GM12892 (cell line): ENCODE results near the gene ANAPC2.

Experiments used
- POLR2A ChIP-seq: IDR thresholded peaks from 2 replicates; pipeline ENCODE4 v1.6.1; 2011; ENCODE audit warnings: low read depth, low read length, control low read depth
- POLR2AphosphoS5 ChIP-seq: IDR thresholded peaks from 2 replicates; pipeline ENCODE4 v1.6.1; 2011; ENCODE audit warnings: low read depth, low read length, control low read depth
- TAF1 ChIP-seq: IDR thresholded peaks from 2 replicates; pipeline ENCODE4 v1.6.1; 2011; ENCODE audit warnings: low read depth, mild to moderate bottlenecking, control low read depth, low read length, borderline replicate concordance

DNA sequence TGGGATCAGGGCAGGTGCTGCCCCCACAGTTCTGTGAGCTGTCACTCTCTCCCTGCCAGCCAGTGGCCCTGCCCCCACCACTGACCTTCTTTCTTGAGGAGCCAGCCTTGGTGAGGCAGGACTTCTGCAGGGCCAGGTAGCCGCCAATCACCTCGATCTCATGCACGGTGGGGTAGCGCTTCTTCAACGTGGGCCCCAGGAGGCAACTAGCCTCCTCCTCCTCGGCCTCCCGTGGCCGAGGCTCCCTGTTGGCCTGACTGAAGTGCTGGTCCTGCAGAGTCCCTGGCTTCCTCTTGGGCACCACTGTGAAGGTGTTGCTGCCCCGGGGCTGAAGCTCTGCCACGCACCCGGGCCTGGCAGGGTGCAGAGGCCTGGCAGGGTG is 10.5 kb upstream of the ANAPC2 start:
- TF ChIP-seq POLR2AphosphoS5 (no peak), POLR2A (no peak), TAF1 (no peak)
